ENCODE measurements around the gene CDKL2. TPM values are rescaled to one million over a fixed set of nuclear protein-coding genes. Genes with fewer than 3 reads are reported as not detected.

CDKL2 gene
- total RNA-seq, 4 donors from 2014 or later = 1.2 to 3.1 TPM; not detected in 2

DNA sequence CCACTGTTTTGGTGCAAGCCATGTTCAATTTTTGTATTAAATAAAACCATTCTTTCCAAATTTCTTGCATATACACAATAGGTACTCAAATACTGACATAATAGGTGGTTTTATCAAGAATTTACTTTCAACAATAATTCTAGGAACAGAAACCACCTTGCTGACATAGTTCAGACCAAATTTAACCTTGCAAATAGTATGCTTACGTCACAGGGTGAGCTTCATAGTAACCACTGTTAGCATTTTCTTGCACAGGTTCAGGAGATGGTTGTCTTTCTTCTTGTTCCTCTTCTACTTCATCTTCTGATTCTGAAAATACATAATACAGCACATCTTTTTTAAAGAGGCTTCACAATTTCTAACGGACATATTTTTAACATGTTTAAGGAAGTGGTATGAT, 25.2 kb upstream of the CDKL2 start:
- Histone ChIP-seq H3K27me3 (no peaks in the 10 kb centered on the region), H3K27ac (no peak overlapping the region), H3K36me3 (no peaks in the 10 kb centered on the region), H3K4me3 (no peak overlapping the region), H3K9me3 (no peaks in the 10 kb centered on the region), H3K4me1 (no peaks in the 10 kb centered on the region)
- intact Hi-C loops (cut with DNase I; ENCODE audit: low total_unique reads) = no loop called here
- TF ChIP-seq, protein P1, sequence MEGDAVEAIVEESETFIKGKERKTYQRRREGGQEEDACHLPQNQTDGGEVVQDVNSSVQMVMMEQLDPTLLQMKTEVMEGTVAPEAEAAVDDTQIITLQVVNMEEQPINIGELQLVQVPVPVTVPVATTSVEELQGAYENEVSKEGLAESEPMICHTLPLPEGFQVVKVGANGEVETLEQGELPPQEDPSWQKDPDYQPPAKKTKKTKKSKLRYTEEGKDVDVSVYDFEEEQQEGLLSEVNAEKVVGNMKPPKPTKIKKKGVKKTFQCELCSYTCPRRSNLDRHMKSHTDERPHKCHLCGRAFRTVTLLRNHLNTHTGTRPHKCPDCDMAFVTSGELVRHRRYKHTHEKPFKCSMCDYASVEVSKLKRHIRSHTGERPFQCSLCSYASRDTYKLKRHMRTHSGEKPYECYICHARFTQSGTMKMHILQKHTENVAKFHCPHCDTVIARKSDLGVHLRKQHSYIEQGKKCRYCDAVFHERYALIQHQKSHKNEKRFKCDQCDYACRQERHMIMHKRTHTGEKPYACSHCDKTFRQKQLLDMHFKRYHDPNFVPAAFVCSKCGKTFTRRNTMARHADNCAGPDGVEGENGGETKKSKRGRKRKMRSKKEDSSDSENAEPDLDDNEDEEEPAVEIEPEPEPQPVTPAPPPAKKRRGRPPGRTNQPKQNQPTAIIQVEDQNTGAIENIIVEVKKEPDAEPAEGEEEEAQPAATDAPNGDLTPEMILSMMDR (IDR thresholded peaks at IDR 0.05) = no peak
- no peak for TF ChIP-seq POLR2A (IDR thresholded peaks at IDR 0.05)
- DNase-seq = no peak

DNA sequence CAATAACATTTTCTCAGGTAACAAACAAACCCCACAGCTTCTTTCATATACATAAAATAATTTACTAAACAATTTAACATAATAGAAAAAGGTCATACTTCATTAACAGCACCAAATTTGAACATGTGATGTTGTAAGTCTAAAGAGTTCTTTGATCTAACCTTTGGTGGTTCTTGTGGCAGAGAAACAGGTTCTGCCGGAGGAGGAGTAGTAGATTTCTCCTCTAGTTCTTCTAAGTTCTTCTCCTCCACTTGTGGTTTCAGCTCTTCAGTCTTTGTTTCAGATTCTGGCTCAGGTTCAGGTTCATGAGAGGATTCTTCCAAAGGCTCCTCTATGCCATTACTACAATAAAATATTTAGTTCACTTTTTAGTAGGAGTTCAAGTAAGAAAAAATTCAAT, 24.6 kb upstream of the CDKL2 start:
- Histone ChIP-seq H3K27ac (no peak overlapping the region), H3K4me1 (no peaks in the 10 kb centered on the region), H3K27me3 (no peaks in the 10 kb centered on the region), H3K36me3 (no peaks in the 10 kb centered on the region), H3K9me3 (no peaks in the 10 kb centered on the region), H3K4me3 (no peak overlapping the region)
- TF ChIP-seq POLR2A (IDR thresholded peaks at IDR 0.05) = no peak
- TF ChIP-seq, protein P1 (IDR thresholded peaks at IDR 0.05) = no peak
- intact Hi-C loops (cut with DNase I; ENCODE audit: low total_unique reads) = no loop called here
- DNase-seq = no peak

DNA sequence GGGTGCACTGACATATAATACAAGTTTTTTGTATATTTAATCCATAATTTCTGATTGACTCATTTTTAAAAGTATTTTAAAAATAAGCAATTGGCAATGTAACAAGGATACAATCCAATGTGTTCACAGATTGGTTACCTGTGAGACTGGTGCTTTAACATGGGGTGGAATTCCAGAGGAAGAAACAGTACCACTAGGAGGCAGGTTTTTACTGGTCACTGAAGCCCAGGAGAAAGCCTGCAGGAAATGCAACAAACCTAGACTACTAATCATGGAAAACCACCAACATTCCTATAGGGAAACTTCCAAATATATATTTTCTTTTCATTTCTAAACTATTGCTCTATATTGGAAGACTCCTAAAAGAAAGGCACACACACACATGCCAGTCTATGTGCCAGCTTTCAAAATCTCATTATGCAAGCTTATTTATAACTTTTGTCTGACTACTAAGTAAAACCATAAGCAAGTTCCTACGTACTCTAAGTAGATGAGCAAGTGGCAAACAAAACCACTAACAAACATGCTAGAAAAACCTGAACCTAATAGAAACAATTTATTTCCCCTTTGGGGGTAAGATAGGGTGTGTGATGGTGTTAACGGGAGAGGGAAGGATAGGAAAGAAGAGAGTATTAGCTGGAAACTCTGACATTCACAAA, 23.6 kb upstream of the CDKL2 start:
- H3K4me3 ChIP-seq = no peak overlapping the region
- DNase-seq = no peak
- no peak for TF ChIP-seq POLR2A (IDR thresholded peaks at IDR 0.05)
- TF ChIP-seq, protein P1 (IDR thresholded peaks at IDR 0.05) = peak in 2 of 4 experiments; percentile 8 to 12
- H3K4me1 ChIP-seq = no peaks in the 10 kb centered on the region
- intact Hi-C loops (cut with DNase I; ENCODE audit: low total_unique reads) = no loop called here
- no peaks in the 10 kb centered on the region for H3K36me3 ChIP-seq
- no peaks in the 10 kb centered on the region for H3K27me3 ChIP-seq
- H3K9me3 ChIP-seq = no peaks in the 10 kb centered on the region
- no peak overlapping the region for H3K27ac ChIP-seq

DNA sequence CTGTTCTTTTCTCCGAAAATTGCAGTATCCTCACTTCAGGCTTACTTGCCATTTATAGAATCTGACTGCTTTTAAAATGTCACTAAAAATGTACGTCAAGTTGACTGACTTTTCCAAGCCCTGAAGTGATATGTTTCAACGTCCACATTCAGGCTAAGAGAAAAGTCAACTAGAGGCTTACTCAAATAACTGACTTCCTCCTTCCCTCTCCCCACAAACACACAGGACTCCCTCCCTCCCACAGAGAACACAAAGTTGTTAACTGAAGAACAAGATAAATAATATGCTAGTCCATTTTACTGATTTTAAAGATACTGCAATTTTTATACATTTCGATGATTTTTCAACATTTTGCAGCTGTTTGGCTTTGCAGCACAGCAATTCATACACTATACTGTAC, 13.8 kb upstream of the CDKL2 start:
- no peaks in the 10 kb centered on the region for H3K4me1 ChIP-seq
- H3K9me3 ChIP-seq = no peaks in the 10 kb centered on the region
- no peaks in the 10 kb centered on the region for H3K36me3 ChIP-seq
- no peaks in the 10 kb centered on the region for H3K27me3 ChIP-seq
- no peak overlapping the region for H3K27ac ChIP-seq
- DNase-seq = no peak
- H3K4me3 ChIP-seq = no peak overlapping the region
- TF ChIP-seq, protein P1 (IDR thresholded peaks at IDR 0.05) = no peak
- TF ChIP-seq POLR2A (IDR thresholded peaks at IDR 0.05) = no peak
- intact Hi-C loops (cut with DNase I; ENCODE audit: low total_unique reads) = no loop called here

DNA sequence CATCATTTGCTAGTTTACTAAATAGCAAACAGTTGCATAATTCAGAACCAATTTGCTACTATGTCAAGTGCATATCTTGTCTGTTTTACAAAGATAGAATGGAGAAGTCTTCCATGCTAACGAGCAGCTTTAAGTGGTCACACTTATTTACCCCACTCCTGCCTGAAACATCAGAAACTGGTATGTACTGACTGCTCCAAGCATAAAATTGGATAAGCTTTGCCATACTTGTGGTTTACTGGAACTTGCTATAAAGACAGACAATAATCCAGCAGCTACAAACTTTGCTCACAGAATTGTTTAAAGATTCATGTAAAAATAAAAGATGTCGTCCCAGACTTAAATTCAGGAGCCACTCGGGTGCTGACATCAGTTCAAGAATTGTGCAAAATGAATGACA, 13.3 kb upstream of the CDKL2 start:
- Histone ChIP-seq H3K4me1 (no peaks in the 10 kb centered on the region), H3K27ac (no peak overlapping the region), H3K9me3 (no peaks in the 10 kb centered on the region), H3K4me3 (no peak overlapping the region), H3K27me3 (no peaks in the 10 kb centered on the region), H3K36me3 (no peaks in the 10 kb centered on the region)
- TF ChIP-seq POLR2A (IDR thresholded peaks at IDR 0.05) = no peak
- TF ChIP-seq, protein P1 (IDR thresholded peaks at IDR 0.05) = no peak
- intact Hi-C loops (cut with DNase I; ENCODE audit: low total_unique reads) = no loop called here
- DNase-seq = no peak

Measured in uterus (tissue), 4 donors.